GM21737 (cell line): ENCODE results near the gene DUOX2.
"Not testable (repeated sequence)": the region's sequence is repeated elsewhere in the genome, so short reads cannot be mapped to it uniquely, and the experiment has no call there.

ENCODE experiments used
- ATAC-seq: cut with Tn5 transposase; IDR thresholded peaks from one replicate; pipeline ENCODE4 v1.9.1; 2021; ENCODE audit warnings: mild to moderate bottlenecking, moderate library complexity; ENCODE audit not compliant: unreplicated experiment

Gene DUOX2

GRCh38 chr15:45077391-45077790 lies 36.6 kb downstream of the DUOX2 start:
- ATAC-seq: not testable (repeated sequence)

- not testable (repeated sequence) for ATAC-seq
Observed at GRCh38 chr15:45075440-45076320, 38.3 kb downstream of the DUOX2 start.

GRCh38 chr15:45073602-45074001 lies 40.4 kb downstream of the DUOX2 start:
- ATAC-seq: not testable (repeated sequence)

GRCh38 chr15:45069942-45070360 lies 44.0 kb downstream of the DUOX2 start:
- ATAC-seq: not testable (repeated sequence)

GRCh38 chr15:45064386-45064785 lies 49.6 kb downstream of the DUOX2 start:
- ATAC-seq: no peak

- not testable (repeated sequence) for ATAC-seq
Observed at GRCh38 chr15:45062301-45062700, 51.7 kb downstream of the DUOX2 start.

GRCh38 chr15:45058690-45059675 lies 55.0 kb downstream of the DUOX2 start:
- ATAC-seq: not testable (repeated sequence)

- ATAC-seq: not testable (repeated sequence)
Observed at GRCh38 chr15:45052676-45053075, 61.3 kb downstream of the DUOX2 start.

GRCh38 chr15:45050587-45050986 lies 63.4 kb downstream of the DUOX2 start:
- ATAC-seq: no peak

GRCh38 chr15:45048794-45049631 lies 65.0 kb downstream of the DUOX2 start:
- no peak for ATAC-seq

GRCh38 chr15:45048449-45048793 lies 65.6 kb downstream of the DUOX2 start:
- not testable (repeated sequence) for ATAC-seq

GRCh38 chr15:45044270-45044669 lies 69.7 kb downstream of the DUOX2 start:
- not testable (repeated sequence) for ATAC-seq

- ATAC-seq: not testable (repeated sequence)
Observed at GRCh38 chr15:45042859-45043258, 71.1 kb downstream of the DUOX2 start.
